HG03135 (cell line): ENCODE results near the gene C20orf96.
"Not testable (repeated sequence)": the region's sequence is repeated elsewhere in the genome, so short reads cannot be mapped to it uniquely, and the experiment has no call there.

Experiments
- ATAC-seq: cut with Tn5 transposase; IDR thresholded peaks from one replicate; pipeline ENCODE4 v1.9.1; 2021; ENCODE audit warnings: mild to moderate bottlenecking, moderate library complexity; ENCODE audit not compliant: unreplicated experiment

Gene C20orf96

DNA sequence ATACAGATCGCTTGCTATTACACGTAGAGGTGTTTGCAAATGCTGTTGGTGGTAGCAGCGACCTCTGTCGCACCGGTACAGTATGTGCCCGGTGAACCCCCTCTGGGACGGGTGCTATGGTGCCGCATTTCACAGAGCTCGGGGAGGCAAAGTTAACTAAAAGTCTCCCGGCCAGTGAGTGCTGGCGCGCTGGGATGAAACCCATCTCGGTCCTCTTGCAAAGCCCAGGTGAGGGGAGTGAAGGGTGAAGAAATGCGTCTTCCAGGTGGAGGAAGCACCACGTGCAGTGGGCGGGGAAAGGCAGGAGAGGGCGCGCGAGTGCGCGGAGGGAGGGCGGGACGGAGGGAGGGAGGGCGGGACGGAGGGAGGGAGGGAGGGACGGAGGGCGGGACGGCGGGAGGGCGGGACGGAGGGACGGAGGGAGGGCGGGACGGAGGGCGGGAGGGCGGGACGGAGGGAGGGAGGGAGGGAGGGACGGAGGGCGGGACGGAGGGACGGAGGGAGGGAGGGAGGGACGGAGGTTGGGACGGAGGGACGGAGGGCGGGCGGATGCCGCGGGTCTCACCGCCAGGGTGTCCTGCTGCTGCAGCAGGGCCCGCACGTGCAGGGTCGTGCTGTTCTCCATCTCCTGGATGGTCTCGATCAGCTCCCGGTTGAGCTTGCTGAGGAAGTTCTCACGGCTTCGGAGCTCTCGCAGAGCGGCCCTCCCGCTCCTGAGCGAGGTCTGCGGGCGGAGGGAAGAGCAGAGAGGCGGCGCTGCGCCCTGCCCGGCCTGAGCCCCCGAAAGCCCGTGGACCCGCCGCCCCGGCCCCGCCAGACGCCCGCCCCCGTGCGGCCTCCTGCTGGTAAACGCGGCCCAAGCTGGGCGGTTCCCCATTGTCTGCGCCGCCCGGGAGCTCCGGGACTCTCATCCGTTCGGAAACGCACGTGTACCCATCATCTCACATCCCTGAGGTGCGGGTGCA, 11.7 kb downstream of the C20orf96 start:
- ATAC-seq, result no peak

DNA sequence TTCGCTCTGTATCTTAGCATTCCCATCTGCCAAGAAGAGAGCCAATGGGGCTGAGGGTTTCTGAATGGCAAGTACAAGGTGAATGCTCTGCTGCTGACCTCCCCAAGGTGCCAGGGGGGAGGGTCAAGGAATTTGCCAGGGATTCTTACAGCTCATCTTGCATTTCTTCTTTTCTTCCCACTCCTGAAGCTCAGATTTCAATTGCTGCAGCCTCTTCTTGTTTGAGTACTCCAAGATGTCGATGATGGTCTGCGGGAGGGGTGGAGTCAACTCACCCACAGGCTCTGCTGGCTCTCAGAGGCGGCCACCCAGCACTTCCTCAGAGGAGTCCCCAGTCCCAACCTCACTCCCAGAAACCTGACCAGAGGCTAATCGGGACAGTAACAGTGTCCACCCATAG, 12.4 kb downstream of the C20orf96 start:
- no peak for ATAC-seq

DNA sequence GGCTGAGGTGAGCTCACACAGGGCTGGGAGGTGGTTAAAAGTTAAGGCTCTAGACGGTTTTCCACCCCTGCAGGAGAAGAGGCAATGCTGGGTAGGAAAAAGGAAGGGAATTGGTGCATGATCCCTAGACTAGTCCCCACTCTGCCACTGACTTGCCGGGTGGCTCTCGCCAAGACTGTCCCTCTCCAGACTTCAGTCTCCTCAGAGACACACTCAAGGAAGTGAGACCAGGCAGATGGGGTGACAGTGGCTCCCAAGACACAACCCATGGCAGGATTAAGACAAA, 13.1 kb downstream of the C20orf96 start:
- no peak for ATAC-seq

DNA sequence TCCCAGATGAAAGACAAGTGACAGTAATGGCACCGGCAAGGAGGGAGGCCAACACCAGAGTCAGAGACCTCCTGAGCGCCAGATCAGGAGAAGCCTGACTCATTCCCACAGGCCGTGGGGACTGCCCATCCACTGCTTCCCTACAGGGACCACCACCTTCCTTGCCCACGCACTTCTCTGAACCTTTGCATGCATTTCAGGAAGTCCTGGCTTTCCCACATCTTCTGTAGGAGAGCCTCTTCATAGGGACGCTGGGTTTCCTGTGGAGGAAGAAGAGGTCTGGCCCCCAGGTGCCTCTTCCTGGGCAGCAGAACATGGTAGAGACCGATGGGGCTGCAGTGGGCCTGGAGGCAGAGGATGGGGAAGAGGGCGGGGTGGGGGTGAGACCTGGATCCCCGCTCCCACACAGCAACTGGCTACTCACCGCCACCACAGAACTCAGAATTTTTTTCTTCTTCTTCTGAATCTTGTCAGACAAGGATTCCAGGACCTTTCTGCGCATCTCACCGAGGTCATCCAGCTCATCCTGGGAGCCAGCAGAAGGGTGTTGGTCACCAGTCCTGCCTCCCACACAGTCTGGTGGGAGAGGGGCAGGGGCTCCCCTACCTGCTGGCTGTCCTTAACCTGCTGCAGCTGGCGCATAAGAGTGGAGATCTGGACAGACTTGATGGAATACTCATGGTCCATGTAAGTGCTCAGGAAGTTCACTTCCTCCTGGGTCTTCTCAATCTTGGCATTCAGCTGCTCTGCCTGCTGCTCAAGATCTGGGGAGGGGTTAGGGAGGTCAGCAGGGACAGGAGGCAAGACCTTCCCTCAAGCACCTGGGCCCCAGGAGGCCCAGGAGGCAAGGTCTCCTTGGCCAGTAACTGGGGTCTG, 13.7 kb downstream of the C20orf96 start:
- ATAC-seq, result no peak

DNA sequence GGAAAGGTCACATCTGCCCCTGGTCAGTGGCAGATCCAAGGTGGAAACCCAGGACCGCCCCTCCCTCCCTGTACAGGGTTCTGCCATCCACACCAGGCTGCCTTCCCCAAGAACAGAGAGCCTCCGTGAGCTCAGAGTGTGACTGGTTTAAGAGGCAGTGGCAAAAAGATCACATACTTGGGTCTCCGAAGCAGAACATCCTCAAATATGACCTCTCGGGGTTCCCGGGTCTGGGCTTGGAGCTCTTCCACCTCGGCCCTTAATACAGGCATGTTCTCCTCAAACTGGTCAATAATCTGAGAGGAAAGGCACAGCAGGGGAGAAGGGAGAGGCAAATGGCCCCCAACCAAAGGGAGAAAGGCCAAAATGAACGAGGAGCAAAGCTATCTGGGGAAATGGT, 14.8 kb downstream of the C20orf96 start:
- no peak for ATAC-seq

- no peak for ATAC-seq
Measured at GRCh38 chr20:273884-274283, 16.7 kb downstream of the C20orf96 start.

DNA sequence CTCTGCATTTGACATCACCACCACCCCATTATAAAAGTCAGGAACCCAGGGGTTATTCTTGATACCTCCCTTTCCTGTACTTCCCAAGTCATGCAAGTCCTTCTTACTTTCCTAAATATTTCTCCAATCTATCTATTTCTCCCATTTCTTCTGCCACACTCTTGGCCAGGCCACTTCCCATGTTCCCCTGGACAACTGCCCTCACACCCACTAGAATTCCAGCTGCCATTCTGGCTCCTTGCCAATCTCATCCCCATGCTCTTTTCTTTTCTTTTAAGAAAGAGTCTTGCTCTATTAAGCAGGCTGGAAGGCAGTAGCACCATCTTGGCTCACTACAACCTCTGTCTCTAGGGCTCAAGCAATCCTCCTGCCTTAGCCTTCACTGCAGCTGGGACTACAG, 17.8 kb downstream of the C20orf96 start:
- no peak for ATAC-seq

DNA sequence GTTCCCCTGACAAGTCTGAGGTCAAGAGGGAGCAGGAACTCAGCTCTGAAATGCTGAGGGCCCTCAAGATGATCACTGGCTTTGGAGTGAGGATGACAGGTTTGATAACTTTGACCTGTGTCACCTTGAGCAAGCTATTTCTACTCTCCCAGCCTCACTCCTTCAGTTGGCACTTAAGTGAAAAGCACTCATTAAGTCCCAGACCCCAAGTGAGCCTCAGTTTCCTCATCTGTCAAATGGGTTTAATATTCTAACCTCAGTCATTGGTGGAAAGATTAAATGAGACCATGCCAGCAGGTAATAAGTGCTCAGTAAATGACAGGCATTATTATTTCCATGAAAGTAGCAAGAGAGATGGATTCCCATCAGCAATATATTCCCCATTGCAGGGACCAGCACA, 19.0 kb downstream of the C20orf96 start:
- no peak for ATAC-seq

GRCh38 chr20:271069-271468, 19.5 kb downstream of the C20orf96 start:
- no peak for ATAC-seq

DNA sequence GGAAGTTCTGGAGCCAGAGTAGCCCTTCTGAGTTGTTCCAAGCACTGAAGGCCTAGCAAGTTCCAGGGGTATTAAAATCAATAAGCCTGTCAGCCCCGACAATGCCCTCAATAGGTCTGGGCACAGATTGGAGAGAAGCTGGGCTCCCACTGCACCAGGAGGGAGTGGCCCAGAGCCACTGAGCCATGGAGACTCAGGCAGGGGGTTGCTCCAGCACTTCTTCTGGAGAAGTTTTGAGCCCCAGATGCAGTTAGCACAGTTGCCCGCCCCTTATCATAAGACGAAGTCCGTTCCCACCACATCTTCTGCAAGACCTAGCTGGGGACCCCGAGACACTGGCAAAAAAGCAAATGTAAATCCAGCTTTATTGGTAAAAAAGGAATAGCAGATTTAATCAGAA, 20.0 kb downstream of the C20orf96 start:
- no peak for ATAC-seq

- peak; percentile 94 for ATAC-seq
Measured at GRCh38 chr20:266596-267562, 23.7 kb downstream of the C20orf96 start.

DNA sequence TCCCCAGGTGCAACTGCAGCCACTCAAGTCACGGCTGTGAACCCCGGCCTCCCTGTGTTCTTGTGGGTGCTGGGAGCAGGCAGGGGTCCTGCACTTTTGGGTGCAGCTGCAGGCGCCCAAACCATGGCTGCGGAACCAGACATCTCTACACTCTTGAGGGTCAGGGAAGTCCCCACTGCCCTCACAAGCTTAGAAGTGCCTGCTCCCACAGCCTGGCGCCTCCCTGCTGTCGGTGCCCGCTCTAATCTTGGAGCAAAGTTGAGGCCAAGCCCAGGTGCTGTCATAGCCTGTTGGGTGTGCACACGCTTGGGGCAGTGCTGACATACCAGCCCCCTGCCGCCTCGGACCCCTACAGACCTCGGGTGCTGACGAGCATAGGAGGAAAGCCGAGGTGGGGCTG, 26.8 kb downstream of the C20orf96 start:
- no peak for ATAC-seq

- no peak for ATAC-seq
Measured at GRCh38 chr20:259981-260380, 30.6 kb downstream of the C20orf96 start.

- ATAC-seq, result no peak
Measured at GRCh38 chr20:258963-259362, 31.6 kb downstream of the C20orf96 start.

DNA sequence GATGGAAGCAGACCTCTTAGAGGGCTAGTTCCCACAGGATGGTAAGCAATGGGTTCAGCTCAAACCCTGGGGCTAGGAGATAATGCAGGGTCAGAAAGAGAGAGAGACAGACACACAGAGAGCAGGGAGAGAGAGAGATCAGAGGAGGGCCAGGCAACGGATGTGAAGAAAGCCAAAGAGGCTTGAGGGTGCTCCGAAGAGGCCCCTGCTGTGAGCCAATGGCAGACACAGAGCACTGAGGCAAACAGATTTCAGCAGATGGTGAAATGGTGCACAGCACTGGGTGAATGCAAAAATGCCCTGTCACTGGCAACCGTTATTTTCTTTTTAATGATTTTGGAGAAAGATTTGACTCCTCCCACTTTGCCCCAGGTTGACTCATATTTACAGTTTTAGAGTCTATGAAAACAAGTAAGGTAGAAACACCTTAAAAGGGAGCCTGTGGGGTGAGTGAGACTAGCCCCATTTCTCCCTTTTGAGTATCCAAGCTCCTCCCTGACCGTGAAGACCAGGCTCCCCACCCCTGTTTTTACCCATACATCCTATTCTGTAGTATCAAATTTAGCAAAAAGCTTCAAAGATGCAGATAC, 32.2 kb downstream of the C20orf96 start:
- ATAC-seq, result no peak

- ATAC-seq, result no peak
Measured at GRCh38 chr20:257419-257818, 33.1 kb downstream of the C20orf96 start, which contains the start of gene DEFB132. Gene DEFB132, plus strand, starts transcription at chr20:257724. Its CDS starts 55 bp downstream, at chr20:257779.

DNA sequence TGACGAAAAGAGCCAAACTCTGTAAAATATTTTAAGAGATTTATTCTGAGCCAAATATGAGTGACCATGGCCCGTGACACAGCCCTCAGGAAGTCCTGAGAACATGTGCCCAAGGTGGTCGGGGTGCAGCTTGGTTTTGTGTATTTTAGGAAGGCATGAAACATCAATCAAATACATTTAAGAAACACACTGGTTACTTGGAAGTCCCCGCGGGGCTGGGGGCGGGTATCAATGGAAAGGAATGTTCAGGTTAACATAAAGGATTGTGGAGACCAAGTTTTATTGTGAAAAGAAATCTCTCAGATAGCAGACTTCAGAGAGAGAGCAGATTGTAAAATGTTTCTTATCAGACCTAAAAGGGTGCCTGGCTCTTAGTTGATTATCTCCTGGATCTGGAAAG, 37.1 kb downstream of the C20orf96 start:
- ATAC-seq, result not testable (repeated sequence)

DNA sequence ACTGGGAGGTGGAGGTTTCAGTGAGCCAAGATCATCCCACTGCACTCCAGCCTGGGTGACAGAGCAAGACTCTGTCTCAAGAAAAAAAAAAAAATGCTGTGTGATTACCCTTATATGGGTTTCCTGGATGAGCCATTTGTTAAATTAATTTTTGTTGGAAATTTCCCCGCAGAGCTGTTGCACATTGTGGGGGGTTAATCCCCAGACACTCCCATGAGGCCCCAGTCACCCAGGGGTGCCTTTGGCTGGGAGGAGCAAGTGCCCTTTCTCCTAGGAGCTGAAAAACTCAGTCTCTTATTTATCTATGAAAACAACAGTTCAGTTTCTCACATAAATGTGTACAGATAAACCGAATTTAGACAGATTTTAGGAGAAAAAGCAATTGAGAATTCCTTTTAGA, 37.7 kb downstream of the C20orf96 start:
- no peak for ATAC-seq

- no peak for ATAC-seq
Measured at GRCh38 chr20:251354-251753, 39.2 kb downstream of the C20orf96 start.

DNA sequence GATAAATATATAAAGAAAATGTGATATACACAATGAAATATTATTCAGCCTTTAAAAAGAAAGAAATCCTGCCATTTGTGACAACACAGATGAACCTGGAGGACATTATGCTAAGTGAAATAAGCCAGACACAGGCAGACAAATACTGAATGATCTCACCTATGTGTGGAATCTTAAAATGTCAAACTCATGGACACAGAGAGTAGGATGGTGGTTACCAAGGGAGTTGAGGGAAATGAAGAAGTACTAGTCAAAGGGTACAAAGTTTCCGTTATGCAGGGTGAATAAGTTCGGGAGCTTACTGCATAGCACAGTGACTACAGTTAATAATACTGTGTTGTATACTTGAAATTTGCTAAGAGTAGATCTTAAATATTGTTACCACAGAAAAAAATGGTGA, 47.6 kb downstream of the C20orf96 start:
- no peak for ATAC-seq
